B cell (primary cell): ENCODE measurements around the gene TMEM63A. TPM values are rescaled to one million over a fixed set of nuclear protein-coding genes. Genes with fewer than 3 reads are reported as not detected.

Experiments used
- ATAC-seq: fragments of 200-7000 bp; cut with Tn5 transposase; one replicate; pipeline ENCODE4 v1.10.0; 2021; ENCODE audit warnings: low read depth, mild to moderate bottlenecking, moderate number of reproducible peaks, moderate library complexity
- CTCF ChIA-PET: fragments of 350-600 bp; sonication (Branson Sonifier 250); formaldehyde crosslinking; loops from one replicate; lab custom pipeline; 2021; ENCODE audit warnings: antibody characterized with exemption, inconsistent platforms; lab: Charles Lee
- POLR2A ChIA-PET: fragments of 350-600 bp; sonication (Branson Sonifier 250); formaldehyde crosslinking; loops from one replicate; lab custom pipeline; 2021; ENCODE audit warnings: antibody characterized with exemption; lab: Charles Lee
- DNase-seq: peaks from one replicate; pipeline ENCODE4 v3.0.0; 2013
- H2AFZ ChIP-seq: 2 replicates; pipeline ENCODE4 v1.6.1; 2012; ENCODE audit warnings: mild to moderate bottlenecking, low read depth, low read length; ENCODE audit not compliant: insufficient read depth, poor library complexity, severe bottlenecking
- H3K27ac ChIP-seq, 2 donors: 1 replicate in 1 of 2; 2 replicates in 1 of 2; pipeline ENCODE4 v1.5.1; 2012 to 2013; ENCODE audit warnings: low read length in 2 of 2, mild to moderate bottlenecking in 2 of 2, moderate library complexity in 1 of 2
- H3K27me3 ChIP-seq, 4 experiments: fragments of 200-600 bp in 1 of 4; sonication (generic) in 1 of 4; replicated peaks in 1 of 4; 1 replicate in 2 of 4; 2 replicates in 2 of 4; pipeline versions ENCODE4 v1.6.1 to v1.7.0; 2013 to 2016; ENCODE audit warnings: low read length in 3 of 4, mild to moderate bottlenecking in 2 of 4, mixed read lengths in 1 of 4, moderate library complexity in 1 of 4; ENCODE audit not compliant: insufficient read depth in 4 of 4, control insufficient read depth in 3 of 4; ENCODE audit errors: control extremely low read depth in 1 of 4
- H3K36me3 ChIP-seq, 2 experiments: replicated peaks in 1 of 2; 1 replicate in 1 of 2; 2 replicates in 1 of 2; pipeline versions ENCODE4 v1.6.1 to v1.7.1; 2013; ENCODE audit warnings: low read length in 1 of 2; ENCODE audit not compliant: insufficient read depth in 2 of 2, control insufficient read depth in 1 of 2; ENCODE audit errors: control extremely low read depth in 1 of 2, extremely low read depth in 1 of 2
- H3K4me1 ChIP-seq, 2 donors: fragments of 200-600 bp in 1 of 2; sonication (generic) in 1 of 2; 1 replicate in 1 of 2; 2 replicates in 1 of 2; pipeline versions ENCODE4 v1.5.1 to v1.6.1; 2013 to 2017; ENCODE audit warnings: low read length in 2 of 2; ENCODE audit not compliant: control insufficient read depth in 2 of 2, insufficient read depth in 2 of 2
- H3K4me2 ChIP-seq: replicated peaks from 2 replicates; pipeline ENCODE3; 2012; ENCODE audit warnings: mild to moderate bottlenecking, low read depth, low read length; ENCODE audit not compliant: poor library complexity, severe bottlenecking
- H3K4me3 ChIP-seq, 5 experiments: fragments of 200-600 bp in 1 of 5; sonication (generic) in 1 of 5; 1 replicate in 3 of 5; 2 replicates in 2 of 5; pipeline versions ENCODE4 v1.5.1 to v1.7.0; 2011 to 2016; ENCODE audit warnings: low read length in 4 of 5, mild to moderate bottlenecking in 4 of 5, low read depth in 2 of 5, control low read depth in 1 of 5, moderate library complexity in 1 of 5; ENCODE audit not compliant: insufficient read depth in 1 of 5; ENCODE audit errors: control extremely low read depth in 1 of 5, extremely low read depth in 1 of 5
- H3K79me2 ChIP-seq: fragments of 200-600 bp; sonication (generic); one replicate; pipeline ENCODE4 v1.6.0; 2016; ENCODE audit warnings: low read length; ENCODE audit not compliant: control insufficient read depth, insufficient read depth
- H3K9ac ChIP-seq: fragments of 200-600 bp; sonication (generic); 2 replicates; pipeline ENCODE4 v1.6.1; 2017; ENCODE audit warnings: mild to moderate bottlenecking, low read length, moderate library complexity
- H3K9me3 ChIP-seq, 3 donors: one replicate each; pipeline versions ENCODE4 v1.6.1 to v1.7.1; 2013; ENCODE audit warnings: low read length in 2 of 3; ENCODE audit not compliant: control insufficient read depth in 2 of 3, insufficient read depth in 1 of 3; ENCODE audit errors: control extremely low read depth in 1 of 3
- H4K20me1 ChIP-seq: 2 replicates; pipeline ENCODE4 v1.6.0; 2012; ENCODE audit warnings: mild to moderate bottlenecking, low read length; ENCODE audit not compliant: insufficient read depth, control insufficient read depth, poor library complexity, severe bottlenecking
- H3K27ac Mint-ChIP-seq: one replicate; pipeline ENCODE4 v1.8.0; 2021; ENCODE audit warnings: mixed read lengths
- H3K27me3 Mint-ChIP-seq: one replicate; pipeline ENCODE4 v1.8.0; 2021; ENCODE audit warnings: mixed read lengths
- H3K4me1 Mint-ChIP-seq: one replicate; pipeline ENCODE4 v1.8.0; 2021; ENCODE audit warnings: mixed read lengths
- H3K4me3 Mint-ChIP-seq: one replicate; pipeline ENCODE4 v1.8.0; 2021; ENCODE audit warnings: mixed read lengths
- H3K9me3 Mint-ChIP-seq: one replicate; pipeline ENCODE4 v1.8.0; 2022; ENCODE audit warnings: mixed read lengths; ENCODE audit not compliant: insufficient read depth
- CTCF ChIP-seq: fragments of 200-600 bp; IDR thresholded peaks from one replicate; pipeline ENCODE4 v1.8.0; 2022; ENCODE audit warnings: antibody characterized with exemption, mild to moderate bottlenecking
- EZH2 ChIP-seq: IDR thresholded peaks from 2 replicates; pipeline ENCODE4 v1.6.1; 2012; ENCODE audit warnings: borderline replicate concordance, low read depth, mild to moderate bottlenecking, moderate library complexity, low read length; ENCODE audit not compliant: insufficient read depth, poor library complexity, severe bottlenecking
- WGBS: methylation state at CpG from one replicate; pipeline ENCODE4 v1.1.5; 2013; ENCODE audit warnings: missing lambda C conversion rate; ENCODE audit not compliant: insufficient coverage; 5-methylcytosine and 5-hydroxymethylcytosine counted together
- intact Hi-C: fragments of 100-400 bp; cut with micrococcal nuclease; formaldehyde crosslinking; loops from one replicate; pipeline ENCODE4 v1.10.0; 2022
- polyA plus RNA-seq: library from polyadenylated mRNA; depleted of rRNA; stranded (reverse); fragments of >200 nt; gene quantifications from 2 replicates; pipeline ENCODE4 v1.2.3, GENCODE V29; 2012
- total RNA-seq, 2 donors: library from RNA; stranded (reverse); fragments of 120-200 nt in 1 of 2; gene quantifications; 1 replicate in 1 of 2; 2 replicates in 1 of 2; pipeline versions ENCODE4 v1.2.3 to v1.2.4, GENCODE V29; 2013 to 2022

Gene TMEM63A
- total and polyA plus RNA-seq, 2 donors (not counting 1 experiment from before 2014, with no cell fraction given), result 209 to 238 TPM

- H3K27me3 ChIP-seq, result no peaks in the 10 kb centered on the region
- H4K20me1 ChIP-seq, result no peaks in the 10 kb centered on the region
- no peaks in the 10 kb centered on the region for H3K36me3 ChIP-seq
- intact Hi-C loops, result no loop called here
- H3K4me3 ChIP-seq, result no peak overlapping the region
- no peaks in the 10 kb centered on the region for H3K9me3 ChIP-seq
- Mint-ChIP-seq H3K27ac (no peak overlapping the region), H3K4me3 (no peak overlapping the region), H3K9me3 (no peaks in the 10 kb centered on the region), H3K4me1 (no peaks in the 10 kb centered on the region), H3K27me3 (peaks cover 3% of the 10 kb centered on the region)
- POLR2A ChIA-PET, result no interaction called here
- peaks cover under 1% of the 10 kb centered on the region in 2 donors for H3K4me1 ChIP-seq
- no peak for TF ChIP-seq EZH2
- TF ChIP-seq CTCF, result no peak
- 91% methylated on average over 5 of the region's 6 CpGs for WGBS
- CTCF ChIA-PET, result interaction anchor here (0.9 to 3.2 kb wide), 4 partner anchors 8 to 19 kb away, joined by 3 to 11 read pairs (median 4); no protein-coding TSS in a partner anchor
- no peak overlapping the region for H3K27ac ChIP-seq
- H2AFZ ChIP-seq, result no peak overlapping the region
- H3K79me2 ChIP-seq, result peaks cover under 1% of the 10 kb centered on the region
- no peak overlapping the region for H3K4me2 ChIP-seq
- no peak for DNase-seq
- ATAC-seq, result no peak
- H3K9ac ChIP-seq, result no peak overlapping the region
These were observed 8.4 kb upstream of the TMEM63A start for GRCh38 chr1:225890346-225891228.

- Histone ChIP-seq H3K4me2 (no peak overlapping the region), H3K4me1 (no peaks in the 10 kb centered on the region), H3K27ac (no peak overlapping the region), H4K20me1 (no peaks in the 10 kb centered on the region), H3K9ac (no peak overlapping the region), H3K79me2 (no peaks in the 10 kb centered on the region), H3K9me3 (no peaks in the 10 kb centered on the region), H2AFZ (no peak overlapping the region), H3K36me3 (no peaks in the 10 kb centered on the region), H3K4me3 (no peak overlapping the region), H3K27me3 (no peaks in the 10 kb centered on the region)
- intact Hi-C loops, result no loop called here
- ATAC-seq (no peak), DNase-seq (no peak)
- no peak for TF ChIP-seq CTCF
- no peak for TF ChIP-seq EZH2
- no peak overlapping the region for H3K4me3 Mint-ChIP-seq
- no peaks in the 10 kb centered on the region for H3K4me1 Mint-ChIP-seq
- ChIA-PET POLR2A (no interaction called here), CTCF (interaction anchor here (3.2 kb wide), 1 partner anchor 20 kb away, joined by 11 read pairs; no protein-coding TSS in a partner anchor)
- peaks cover 3% of the 10 kb centered on the region for H3K27me3 Mint-ChIP-seq
- H3K9me3 Mint-ChIP-seq, result no peaks in the 10 kb centered on the region
- 99% methylated on average over 5 of the region's 5 CpGs for WGBS
- H3K27ac Mint-ChIP-seq, result no peak overlapping the region
These were observed 7.6 kb upstream of the TMEM63A start for GRCh38 chr1:225889743-225890142.
